ENCODE results near the gene SLC34A3.

SLC34A3 gene

GRCh38 chr9:137230705-137231371, at the start of gene SLC34A3:
TSS of gene SLC34A3 (plus strand) at chr9:137230901. CDS start at chr9:137231703, 802 bp downstream.
- no peak for TF ChIP-seq CTCF (IDR thresholded peaks at IDR 0.05; ENCODE audit: insufficient read depth, low read length, poor library complexity, severe bottlenecking)

GRCh38 chr9:137181680-137182079, 49.0 kb upstream of the SLC34A3 start:
- TF ChIP-seq CTCF (IDR thresholded peaks at IDR 0.05; ENCODE audit: insufficient read depth, low read length, poor library complexity, severe bottlenecking) = no peak
- Histone ChIP-seq H3K4me3 (replicated peaks; ENCODE audit: low read depth, low read length) (no peak overlapping the region), H3K36me3 (ENCODE audit: control insufficient read depth, insufficient read depth, low read length) (peaks cover 40% of the 10 kb centered on the region), H3K27me3 (replicated peaks; ENCODE audit: control insufficient read depth, insufficient read depth, low read length) (no peaks in the 10 kb centered on the region)
- DNase-seq (ENCODE audit: extremely low read depth, insufficient read length) = no peak

More at GRCh38 chr9:137230705-137231371, at the start of gene SLC34A3:
- no peak within 1 kb of the TSS for H3K4me3 ChIP-seq (replicated peaks; ENCODE audit: low read depth, low read length)
- H3K27me3 ChIP-seq (replicated peaks; ENCODE audit: control insufficient read depth, insufficient read depth, low read length) = no peaks in the 10 kb centered on the region; the same call in 1 of the 2 replicates
- DNase-seq (ENCODE audit: extremely low read depth, insufficient read length) = no peak
- no peaks in the 10 kb centered on the region for H3K36me3 ChIP-seq (ENCODE audit: control insufficient read depth, insufficient read depth, low read length)

GRCh38 chr9:137182836-137183235, 47.9 kb upstream of the SLC34A3 start:
- TF ChIP-seq CTCF (IDR thresholded peaks at IDR 0.05; ENCODE audit: insufficient read depth, low read length, poor library complexity, severe bottlenecking) = no peak
- DNase-seq (ENCODE audit: extremely low read depth, insufficient read length) = no peak
- no peak overlapping the region for H3K4me3 ChIP-seq (replicated peaks; ENCODE audit: low read depth, low read length)
- H3K27me3 ChIP-seq (replicated peaks; ENCODE audit: control insufficient read depth, insufficient read depth, low read length) = no peaks in the 10 kb centered on the region
- H3K36me3 ChIP-seq (ENCODE audit: control insufficient read depth, insufficient read depth, low read length) = peaks cover 43% of the 10 kb centered on the region

GRCh38 chr9:137183980-137184595, 46.6 kb upstream of the SLC34A3 start:
- no peak for DNase-seq (ENCODE audit: extremely low read depth, insufficient read length)
- Histone ChIP-seq H3K36me3 (ENCODE audit: control insufficient read depth, insufficient read depth, low read length) (peaks cover 41% of the 10 kb centered on the region), H3K27me3 (replicated peaks; ENCODE audit: control insufficient read depth, insufficient read depth, low read length) (no peaks in the 10 kb centered on the region), H3K4me3 (replicated peaks; ENCODE audit: low read depth, low read length) (no peak overlapping the region)
- no peak for TF ChIP-seq CTCF (IDR thresholded peaks at IDR 0.05; ENCODE audit: insufficient read depth, low read length, poor library complexity, severe bottlenecking)

- no peak for DNase-seq (ENCODE audit: extremely low read depth, insufficient read length)
- H3K4me3 ChIP-seq (replicated peaks; ENCODE audit: low read depth, low read length) = no peak overlapping the region
- H3K36me3 ChIP-seq (ENCODE audit: control insufficient read depth, insufficient read depth, low read length) = peaks cover 35% of the 10 kb centered on the region
- no peaks in the 10 kb centered on the region for H3K27me3 ChIP-seq (replicated peaks; ENCODE audit: control insufficient read depth, insufficient read depth, low read length)
- TF ChIP-seq CTCF (IDR thresholded peaks at IDR 0.05; ENCODE audit: insufficient read depth, low read length, poor library complexity, severe bottlenecking) = no peak
Measured at GRCh38 chr9:137184881-137185660, 45.6 kb upstream of the SLC34A3 start.
